GM12873 (cell line): ENCODE data around the gene THRSP.

ENCODE experiments used
- TF ChIP-seq, protein P1 (sequence below): IDR thresholded peaks from 2 replicates; pipeline ENCODE4 v1.5.1; 2012; ENCODE audit warnings: low read depth, mild to moderate bottlenecking, moderate library complexity, low read length, control low read depth; ENCODE audit not compliant: insufficient read depth; ENCODE audit errors: missing control alignments

The THRSP gene, protein sequence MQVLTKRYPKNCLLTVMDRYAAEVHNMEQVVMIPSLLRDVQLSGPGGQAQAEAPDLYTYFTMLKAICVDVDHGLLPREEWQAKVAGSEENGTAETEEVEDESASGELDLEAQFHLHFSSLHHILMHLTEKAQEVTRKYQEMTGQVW

DNA sequence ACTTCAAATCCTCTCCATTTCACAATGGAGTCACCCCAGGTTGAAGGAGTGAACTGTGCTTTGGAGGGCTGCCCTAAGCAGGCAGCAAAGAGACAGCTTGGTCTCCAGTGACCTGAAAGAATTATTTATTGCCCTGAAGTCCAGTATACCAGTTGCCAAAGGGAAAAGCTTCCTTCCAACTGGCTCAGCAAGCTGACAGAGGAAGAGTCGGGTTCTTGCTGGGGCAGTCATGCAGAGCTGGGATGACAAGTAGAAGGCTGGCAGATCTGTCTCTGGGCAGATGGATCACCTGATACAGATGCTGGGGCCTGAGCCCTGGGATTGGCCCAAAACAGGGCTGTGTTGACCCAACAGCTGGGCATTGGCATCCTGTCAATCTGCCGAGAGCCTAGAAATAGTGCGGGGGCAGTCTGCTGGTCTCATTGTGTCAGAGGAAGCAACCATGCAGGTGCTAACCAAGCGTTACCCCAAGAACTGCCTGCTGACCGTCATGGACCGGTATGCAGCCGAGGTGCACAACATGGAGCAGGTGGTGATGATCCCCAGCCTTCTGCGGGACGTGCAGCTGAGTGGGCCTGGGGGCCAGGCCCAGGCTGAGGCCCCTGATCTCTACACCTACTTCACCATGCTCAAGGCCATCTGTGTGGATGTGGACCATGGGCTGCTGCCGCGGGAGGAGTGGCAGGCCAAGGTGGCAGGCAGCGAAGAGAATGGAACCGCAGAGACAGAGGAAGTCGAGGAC is at the start of gene THRSP:
Gene THRSP (plus strand): TSS at position 422 of the 742 bp plus-strand sequence. CDS start 21 bp downstream, at position 443.
- TF ChIP-seq, protein P1, sequence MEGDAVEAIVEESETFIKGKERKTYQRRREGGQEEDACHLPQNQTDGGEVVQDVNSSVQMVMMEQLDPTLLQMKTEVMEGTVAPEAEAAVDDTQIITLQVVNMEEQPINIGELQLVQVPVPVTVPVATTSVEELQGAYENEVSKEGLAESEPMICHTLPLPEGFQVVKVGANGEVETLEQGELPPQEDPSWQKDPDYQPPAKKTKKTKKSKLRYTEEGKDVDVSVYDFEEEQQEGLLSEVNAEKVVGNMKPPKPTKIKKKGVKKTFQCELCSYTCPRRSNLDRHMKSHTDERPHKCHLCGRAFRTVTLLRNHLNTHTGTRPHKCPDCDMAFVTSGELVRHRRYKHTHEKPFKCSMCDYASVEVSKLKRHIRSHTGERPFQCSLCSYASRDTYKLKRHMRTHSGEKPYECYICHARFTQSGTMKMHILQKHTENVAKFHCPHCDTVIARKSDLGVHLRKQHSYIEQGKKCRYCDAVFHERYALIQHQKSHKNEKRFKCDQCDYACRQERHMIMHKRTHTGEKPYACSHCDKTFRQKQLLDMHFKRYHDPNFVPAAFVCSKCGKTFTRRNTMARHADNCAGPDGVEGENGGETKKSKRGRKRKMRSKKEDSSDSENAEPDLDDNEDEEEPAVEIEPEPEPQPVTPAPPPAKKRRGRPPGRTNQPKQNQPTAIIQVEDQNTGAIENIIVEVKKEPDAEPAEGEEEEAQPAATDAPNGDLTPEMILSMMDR = no peak

DNA sequence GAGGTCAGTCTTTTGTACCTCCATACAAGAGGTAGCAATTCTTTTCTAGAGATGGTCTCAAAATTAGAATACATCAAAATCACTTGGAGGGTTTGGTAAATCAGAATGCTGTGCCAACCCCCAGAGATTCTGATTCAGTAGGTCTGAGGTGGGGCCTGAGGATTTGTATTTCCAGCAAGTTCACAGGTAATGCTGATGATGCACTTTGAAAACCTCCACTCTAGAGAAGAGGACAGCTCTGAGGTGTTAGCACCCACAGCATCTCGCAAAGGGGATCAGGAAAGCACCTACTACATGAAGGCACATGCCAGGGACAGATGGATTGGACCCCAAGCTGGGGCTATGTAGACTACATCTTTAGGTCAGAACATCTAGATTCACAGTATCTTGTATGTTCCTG is 47.8 kb upstream of the THRSP start:
- TF ChIP-seq, protein P1 = no peak

DNA sequence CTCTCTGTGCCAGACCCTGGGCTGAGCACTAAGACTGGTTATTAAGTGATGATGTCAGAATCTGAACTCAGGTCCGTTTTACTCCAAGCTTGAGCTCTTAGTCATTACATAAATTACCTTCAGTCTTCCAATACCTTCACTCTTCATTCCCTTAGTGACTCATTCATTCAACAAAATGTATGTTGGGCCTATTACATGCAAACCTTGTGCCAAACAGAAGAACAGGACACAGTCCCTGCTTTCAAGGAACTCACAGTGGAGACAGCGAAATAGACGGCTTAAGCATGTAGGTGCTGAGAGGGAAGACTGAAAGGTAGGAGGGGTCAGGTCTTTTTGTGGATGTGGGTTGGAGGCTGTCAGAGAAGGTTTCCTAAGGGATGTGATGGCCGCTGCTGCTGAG is 43.9 kb upstream of the THRSP start:
- TF ChIP-seq, protein P1 = no peak

DNA sequence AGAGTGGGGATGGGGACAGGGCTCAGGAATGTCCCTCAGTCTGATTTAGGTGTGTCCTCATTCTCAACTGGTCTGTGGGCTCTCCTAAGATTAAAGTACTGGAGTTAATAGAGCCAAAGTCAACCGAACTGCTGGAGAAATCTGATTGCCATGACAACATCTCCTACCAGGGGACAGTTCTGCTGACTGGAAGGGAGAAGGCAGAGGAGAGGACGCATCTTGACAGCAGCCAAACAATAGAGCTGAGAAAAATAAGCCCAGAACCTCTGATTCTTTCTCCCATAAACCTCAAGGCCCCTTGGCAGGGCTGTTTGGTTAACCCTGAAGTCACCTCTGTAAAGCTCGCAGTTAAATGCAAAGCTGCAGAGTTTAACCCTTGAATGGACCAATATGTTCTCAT is 43.4 kb upstream of the THRSP start:
- TF ChIP-seq, protein P1 = no peak

DNA sequence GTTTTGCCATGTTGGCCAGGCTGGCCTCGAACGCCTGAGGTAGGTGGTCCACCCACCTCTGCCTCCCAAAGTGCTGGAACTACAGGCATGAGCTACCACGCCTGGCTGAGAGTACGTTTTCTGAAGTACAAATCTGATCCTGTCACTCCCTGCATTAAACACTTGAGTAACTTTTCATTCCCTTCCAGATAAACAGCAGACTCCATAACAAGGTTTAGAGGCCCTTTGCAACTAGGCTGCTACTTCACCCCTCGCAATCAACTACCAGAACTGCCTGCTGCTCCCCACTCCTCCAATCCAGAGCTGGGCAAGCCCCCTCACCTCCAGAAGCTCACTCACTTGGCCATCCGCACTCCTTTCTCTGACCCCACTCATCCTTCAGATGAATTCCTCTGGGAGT is 42.0 kb upstream of the THRSP start:
- TF ChIP-seq, protein P1 = no peak

DNA sequence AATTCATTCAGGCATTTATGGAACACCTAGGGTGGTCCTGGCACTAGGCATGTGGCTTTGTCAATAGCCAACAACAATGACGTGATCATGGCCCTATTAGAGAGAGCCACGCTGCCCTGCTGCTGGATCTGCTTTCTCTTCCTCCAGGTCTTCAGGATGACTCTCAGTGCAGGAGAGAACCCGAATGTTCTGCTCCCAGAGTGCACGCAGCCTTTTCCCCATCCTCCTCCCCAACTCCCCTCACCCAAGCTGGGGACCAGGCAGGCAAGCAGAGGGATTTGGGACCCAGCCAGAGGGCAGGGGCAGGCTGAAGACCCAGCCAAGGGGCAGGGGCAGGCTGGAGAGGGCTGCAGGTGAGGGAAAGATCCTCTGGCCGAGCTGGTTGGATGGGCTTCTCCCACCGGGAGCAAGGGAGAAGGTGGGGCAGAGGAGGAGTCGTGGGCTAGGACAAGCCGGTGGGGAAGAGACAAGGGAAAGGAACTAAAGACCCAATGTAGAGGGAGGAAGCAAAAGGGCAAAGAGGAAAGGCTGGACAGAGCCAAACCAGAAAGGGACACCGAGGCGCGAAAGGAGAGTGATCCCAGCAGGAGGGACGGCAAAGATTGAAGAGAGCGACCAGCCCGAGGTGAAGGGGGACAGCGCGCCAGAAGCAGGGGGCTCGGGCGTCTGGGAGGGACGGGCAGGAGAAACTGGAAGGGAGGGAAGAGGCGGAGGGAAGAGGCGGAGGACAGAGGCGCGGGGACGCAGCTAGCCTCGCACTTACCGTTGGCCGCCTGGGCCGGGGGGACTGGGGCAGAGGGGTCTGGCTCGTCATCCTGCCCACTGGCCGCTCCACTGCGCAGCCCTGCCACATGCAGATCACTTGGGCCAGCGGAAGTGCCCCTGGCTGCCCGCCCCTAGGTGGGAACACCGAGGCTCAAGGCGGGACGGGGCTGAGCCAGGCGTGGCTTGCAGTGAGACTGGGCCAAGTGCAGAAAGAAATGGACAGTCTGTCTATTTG is 41.0 kb upstream of the THRSP start, which contains the start of gene KCTD14:
Gene KCTD14 (minus strand): TSS at position 880 of the 1,000 bp plus-strand sequence. CDS start 27 bp downstream, at position 853.
- TF ChIP-seq, protein P1 = no peak

DNA sequence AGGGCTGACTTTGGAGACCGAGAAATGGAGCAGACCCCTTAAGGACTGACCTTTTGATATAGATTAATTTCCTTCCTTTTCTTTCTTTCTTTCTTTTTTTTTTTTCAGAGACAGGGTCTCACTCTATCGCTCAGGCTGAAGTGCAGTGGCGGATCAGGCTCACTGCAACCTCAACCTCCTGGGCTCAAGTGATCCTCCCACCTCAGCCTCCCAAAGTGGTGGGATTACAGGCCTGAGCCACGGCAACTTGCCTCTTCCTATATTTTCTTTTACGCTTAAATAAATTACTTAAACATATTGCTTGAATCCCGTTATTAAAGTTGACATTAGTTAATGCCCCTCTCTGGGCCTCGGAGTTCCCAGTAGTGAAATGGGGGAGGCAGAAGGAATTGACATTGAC is 40.2 kb upstream of the THRSP start:
- TF ChIP-seq, protein P1 = no peak
